ENCODE results near the gene STK11.

The STK11 gene

GRCh38 chr19:1172353-1173158 lies 33.0 kb upstream of the STK11 start:
- TF ChIP-seq MAX (IDR thresholded peaks at IDR 0.05) (no peak), TAF1 (IDR thresholded peaks at IDR 0.05; ENCODE audit: low read depth) (no peak), FOXM1 (IDR thresholded peaks at IDR 0.05; ENCODE audit: borderline replicate concordance, low read depth) (no peak), CREB1 (IDR thresholded peaks at IDR 0.05; ENCODE audit: low read depth) (no peak), YY1 (IDR thresholded peaks at IDR 0.05; ENCODE audit: low read depth) (no peak), EP300 (IDR thresholded peaks at IDR 0.05; ENCODE audit: borderline replicate concordance) (no peak), TCF12 (IDR thresholded peaks at IDR 0.05; ENCODE audit: low read depth) (no peak), EGR1 (IDR thresholded peaks at IDR 0.05) (no peak), ZBTB7A (IDR thresholded peaks at IDR 0.05; ENCODE audit: low read depth) (no peak), RAD21 (IDR thresholded peaks at IDR 0.05; ENCODE audit: low read depth) (no peak), TEAD4 (IDR thresholded peaks at IDR 0.05) (no peak), CEBPB (IDR thresholded peaks at IDR 0.05) (no peak), USF1 (IDR thresholded peaks at IDR 0.05) (no peak), NFIC (IDR thresholded peaks at IDR 0.05) (no peak)
- TF ChIP-seq, protein P1, sequence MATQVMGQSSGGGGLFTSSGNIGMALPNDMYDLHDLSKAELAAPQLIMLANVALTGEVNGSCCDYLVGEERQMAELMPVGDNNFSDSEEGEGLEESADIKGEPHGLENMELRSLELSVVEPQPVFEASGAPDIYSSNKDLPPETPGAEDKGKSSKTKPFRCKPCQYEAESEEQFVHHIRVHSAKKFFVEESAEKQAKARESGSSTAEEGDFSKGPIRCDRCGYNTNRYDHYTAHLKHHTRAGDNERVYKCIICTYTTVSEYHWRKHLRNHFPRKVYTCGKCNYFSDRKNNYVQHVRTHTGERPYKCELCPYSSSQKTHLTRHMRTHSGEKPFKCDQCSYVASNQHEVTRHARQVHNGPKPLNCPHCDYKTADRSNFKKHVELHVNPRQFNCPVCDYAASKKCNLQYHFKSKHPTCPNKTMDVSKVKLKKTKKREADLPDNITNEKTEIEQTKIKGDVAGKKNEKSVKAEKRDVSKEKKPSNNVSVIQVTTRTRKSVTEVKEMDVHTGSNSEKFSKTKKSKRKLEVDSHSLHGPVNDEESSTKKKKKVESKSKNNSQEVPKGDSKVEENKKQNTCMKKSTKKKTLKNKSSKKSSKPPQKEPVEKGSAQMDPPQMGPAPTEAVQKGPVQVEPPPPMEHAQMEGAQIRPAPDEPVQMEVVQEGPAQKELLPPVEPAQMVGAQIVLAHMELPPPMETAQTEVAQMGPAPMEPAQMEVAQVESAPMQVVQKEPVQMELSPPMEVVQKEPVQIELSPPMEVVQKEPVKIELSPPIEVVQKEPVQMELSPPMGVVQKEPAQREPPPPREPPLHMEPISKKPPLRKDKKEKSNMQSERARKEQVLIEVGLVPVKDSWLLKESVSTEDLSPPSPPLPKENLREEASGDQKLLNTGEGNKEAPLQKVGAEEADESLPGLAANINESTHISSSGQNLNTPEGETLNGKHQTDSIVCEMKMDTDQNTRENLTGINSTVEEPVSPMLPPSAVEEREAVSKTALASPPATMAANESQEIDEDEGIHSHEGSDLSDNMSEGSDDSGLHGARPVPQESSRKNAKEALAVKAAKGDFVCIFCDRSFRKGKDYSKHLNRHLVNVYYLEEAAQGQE (IDR thresholded peaks at IDR 0.05; ENCODE audit: low read depth), result no peak

GRCh38 chr19:1173159-1173844 lies 32.3 kb upstream of the STK11 start:
- TF ChIP-seq CREB1 (IDR thresholded peaks at IDR 0.05; ENCODE audit: low read depth), result no peak

DNA sequence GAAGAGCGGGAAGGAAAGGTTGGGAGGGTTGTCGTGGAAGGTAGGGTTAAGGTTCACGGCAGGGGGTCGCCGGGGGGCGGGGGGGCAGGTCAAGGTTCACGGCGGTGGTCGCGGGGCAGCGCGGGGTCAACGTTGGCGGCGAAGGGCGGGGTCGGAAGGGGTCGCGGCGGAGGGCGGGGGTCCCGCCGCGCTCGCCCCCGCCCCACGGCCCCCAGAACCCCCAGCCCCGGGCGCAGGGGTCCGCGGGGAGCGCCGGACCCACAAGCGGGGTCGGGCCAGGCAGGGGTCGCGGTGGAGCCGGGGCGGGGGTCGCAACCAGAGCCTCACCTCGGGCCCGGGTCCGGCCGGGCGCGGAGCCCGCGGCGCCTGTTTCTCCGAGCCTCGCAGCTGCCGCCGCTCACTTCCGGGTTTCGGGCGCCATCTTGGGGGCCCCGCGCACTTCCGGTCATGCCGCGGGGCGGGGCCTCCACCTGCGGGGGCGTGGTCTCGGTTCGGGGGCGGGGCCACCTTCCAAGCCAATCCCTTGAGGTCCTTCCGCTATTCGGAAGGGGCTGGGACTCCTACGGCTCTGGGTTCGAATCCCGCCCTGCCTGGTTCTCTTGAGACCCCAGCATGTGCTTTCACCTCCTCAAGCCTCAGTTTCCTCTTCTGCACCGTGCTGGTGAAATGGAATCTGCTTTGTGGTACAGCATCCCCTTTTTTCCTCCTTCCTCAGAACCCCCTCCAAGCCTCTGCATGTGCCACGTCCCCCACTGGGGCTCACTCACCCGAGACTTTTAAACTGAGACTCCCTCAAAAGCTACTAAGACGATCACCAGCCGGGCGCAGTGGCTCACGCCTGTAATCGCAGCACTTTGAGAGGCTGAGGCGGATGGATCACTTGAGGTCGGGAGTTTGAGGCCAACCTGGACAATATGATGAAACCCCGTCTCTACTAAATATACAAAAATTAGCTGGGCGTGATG lies 31.5 kb upstream of the STK11 start, which contains the start of gene SBNO2:
SBNO2 (minus strand) TSS at position 424 of the 965 bp plus-strand sequence. CDS start 19,992 bp downstream, outside the sequence.
- TF ChIP-seq RAD21 (IDR thresholded peaks at IDR 0.05; ENCODE audit: low read depth) (no peak), CREB1 (IDR thresholded peaks at IDR 0.05; ENCODE audit: low read depth) (no peak), TCF12 (IDR thresholded peaks at IDR 0.05; ENCODE audit: low read depth) (no peak), ZBTB7A (IDR thresholded peaks at IDR 0.05; ENCODE audit: low read depth) (no peak; the same call in none of the 2 replicates), USF1 (IDR thresholded peaks at IDR 0.05) (peak; percentile 89), YY1 (IDR thresholded peaks at IDR 0.05; ENCODE audit: low read depth) (peak; percentile 95), FOXM1 (IDR thresholded peaks at IDR 0.05; ENCODE audit: borderline replicate concordance, low read depth) (no peak), NFIC (IDR thresholded peaks at IDR 0.05) (no peak), CEBPB (IDR thresholded peaks at IDR 0.05) (no peak), TAF1 (IDR thresholded peaks at IDR 0.05; ENCODE audit: low read depth) (peak; percentile 99), MAX (IDR thresholded peaks at IDR 0.05) (peak; percentile 80), TEAD4 (IDR thresholded peaks at IDR 0.05) (0 out of 2 replicates have a peak, but pooled peaks have one; percentile 4), EP300 (IDR thresholded peaks at IDR 0.05; ENCODE audit: borderline replicate concordance) (0 out of 2 replicates have a peak, but pooled peaks have one; percentile 17), EGR1 (IDR thresholded peaks at IDR 0.05) (peak; percentile 71)
- TF ChIP-seq, protein P1 (IDR thresholded peaks at IDR 0.05; ENCODE audit: low read depth), result peak; percentile 27; the same call in 1 of the 2 replicates

- TF ChIP-seq CEBPB (IDR thresholded peaks at IDR 0.05) (no peak), FOXM1 (IDR thresholded peaks at IDR 0.05; ENCODE audit: borderline replicate concordance, low read depth) (no peak), TCF12 (IDR thresholded peaks at IDR 0.05; ENCODE audit: low read depth) (no peak), USF1 (IDR thresholded peaks at IDR 0.05) (no peak), YY1 (IDR thresholded peaks at IDR 0.05; ENCODE audit: low read depth) (no peak), TEAD4 (IDR thresholded peaks at IDR 0.05) (no peak), MAX (IDR thresholded peaks at IDR 0.05) (no peak), EP300 (IDR thresholded peaks at IDR 0.05; ENCODE audit: borderline replicate concordance) (no peak), TAF1 (IDR thresholded peaks at IDR 0.05; ENCODE audit: low read depth) (no peak), NFIC (IDR thresholded peaks at IDR 0.05) (no peak), EGR1 (IDR thresholded peaks at IDR 0.05) (no peak), RAD21 (IDR thresholded peaks at IDR 0.05; ENCODE audit: low read depth) (no peak), ZBTB7A (IDR thresholded peaks at IDR 0.05; ENCODE audit: low read depth) (no peak), CREB1 (IDR thresholded peaks at IDR 0.05; ENCODE audit: low read depth) (no peak)
- TF ChIP-seq, protein P1 (IDR thresholded peaks at IDR 0.05; ENCODE audit: low read depth), result no peak
Observed at GRCh38 chr19:1177322-1178114, 28.1 kb upstream of the STK11 start.

Data from Ishikawa (cell line).